HCT116 (cell line): ENCODE measurements around the gene STK32C.

ENCODE experiments used
- CEBPB ChIP-seq: IDR thresholded peaks from 2 replicates; pipeline ENCODE4 v1.6.1; 2012; ENCODE audit warnings: low read depth
- EGR1 ChIP-seq: IDR thresholded peaks from 2 replicates; pipeline ENCODE4 v1.6.1; 2012; ENCODE audit warnings: low read depth
- EZH2 ChIP-seq: fragments of 200-600 bp; sonication (generic); IDR thresholded peaks from 2 replicates; pipeline ENCODE4 v1.6.1; 2017; ENCODE audit warnings: antibody characterized with exemption, mixed run types
- EZH2phosphoT487 ChIP-seq: fragments of 200-600 bp; IDR thresholded peaks from 2 replicates; pipeline ENCODE4 v1.6.1; 2018; ENCODE audit warnings: antibody characterized with exemption, borderline replicate concordance
- JUND ChIP-seq: IDR thresholded peaks from 2 replicates; pipeline ENCODE4 v1.6.1; 2012
- POLR2A ChIP-seq: IDR thresholded peaks from 2 replicates; pipeline ENCODE4 v1.7.0; 2011; ENCODE audit warnings: borderline replicate concordance; ENCODE audit not compliant: insufficient read depth, insufficient read length; ENCODE audit errors: extremely low read depth
- POLR2AphosphoS5 ChIP-seq: IDR thresholded peaks from 2 replicates; pipeline ENCODE4 v1.6.1; 2011; ENCODE audit warnings: mild to moderate bottlenecking, low read depth, low read length, moderate library complexity
- RAD21 ChIP-seq: IDR thresholded peaks from 2 replicates; pipeline ENCODE4 v1.6.1; 2012; ENCODE audit warnings: low read depth, mild to moderate bottlenecking
- SP1 ChIP-seq: IDR thresholded peaks from 2 replicates; pipeline ENCODE4 v1.6.1; 2012; ENCODE audit warnings: low read depth
- SRF ChIP-seq: IDR thresholded peaks from 2 replicates; pipeline ENCODE4 v1.6.1; 2012; ENCODE audit warnings: low read depth
- TF ChIP-seq, protein P1 (sequence below), 3 experiments: fragments of 200-600 bp in 1 of 3; sonication (generic) in 1 of 3; IDR thresholded peaks in 2 of 3; conservative IDR thresholded peaks in 1 of 3; 2 replicates each; pipeline ENCODE4 v1.5.1; 2012 to 2017; ENCODE audit warnings: low read depth in 2 of 3, low read length in 2 of 3, antibody characterized with exemption in 1 of 3, borderline replicate concordance in 1 of 3, control low read depth in 1 of 3, mild to moderate bottlenecking in 1 of 3, mixed read lengths in 1 of 3, mixed run types in 1 of 3, moderate library complexity in 1 of 3; ENCODE audit not compliant: insufficient read depth in 1 of 3
- TF ChIP-seq, protein P2 (sequence below): IDR thresholded peaks from 2 replicates; pipeline ENCODE4 v1.6.1; 2012; ENCODE audit warnings: low read depth
- TF ChIP-seq, protein P3 (sequence below): IDR thresholded peaks from 2 replicates; pipeline ENCODE4 v1.6.1; 2012
- TF ChIP-seq, protein P4 (sequence below): IDR thresholded peaks from 2 replicates; pipeline ENCODE4 v1.6.1; 2011; ENCODE audit warnings: mild to moderate bottlenecking, low read length, moderate library complexity; ENCODE audit not compliant: insufficient replicate concordance; ENCODE audit errors: extremely low read depth

DNA sequence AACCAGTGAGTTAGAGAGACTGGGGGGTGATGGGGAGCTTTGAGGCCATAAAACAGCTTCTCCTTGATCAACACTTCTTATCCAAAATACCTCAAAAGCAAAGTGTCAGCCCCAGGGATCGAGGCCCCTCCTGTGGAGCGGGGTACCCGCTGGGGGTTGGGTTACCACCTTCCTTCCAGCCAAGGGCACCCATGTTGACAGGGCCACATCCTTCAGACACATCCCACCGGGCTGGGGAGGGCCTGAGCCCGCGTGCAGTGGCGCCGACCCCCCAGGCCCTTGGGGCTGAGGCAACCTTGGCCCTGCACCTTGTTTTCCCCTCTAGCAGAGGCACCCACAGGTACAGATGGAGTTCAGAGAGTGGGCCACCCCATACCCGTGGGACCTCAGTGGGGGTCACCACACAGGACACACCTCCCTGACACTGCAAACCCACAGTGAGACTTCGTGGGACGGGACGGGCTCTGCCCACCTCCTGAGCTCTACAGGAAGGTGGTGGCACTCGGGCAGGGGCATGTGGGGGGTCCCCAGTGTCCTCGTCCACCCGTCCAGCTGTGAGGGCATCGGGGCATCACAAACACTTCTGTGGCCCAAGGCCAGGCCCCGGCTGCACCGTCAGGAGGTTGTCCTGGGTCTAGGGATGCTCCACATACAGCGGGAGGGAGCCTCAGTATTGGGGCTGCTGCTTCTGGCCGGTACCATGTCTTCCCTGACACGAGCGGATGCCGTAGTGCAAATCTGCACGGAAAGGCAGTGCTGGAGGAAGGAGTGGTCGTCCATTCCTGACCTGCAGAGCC, 110.3 kb downstream of the STK32C start:
- TF ChIP-seq RAD21 = no peak
- TF ChIP-seq POLR2A = no peak
- TF ChIP-seq, protein P1, sequence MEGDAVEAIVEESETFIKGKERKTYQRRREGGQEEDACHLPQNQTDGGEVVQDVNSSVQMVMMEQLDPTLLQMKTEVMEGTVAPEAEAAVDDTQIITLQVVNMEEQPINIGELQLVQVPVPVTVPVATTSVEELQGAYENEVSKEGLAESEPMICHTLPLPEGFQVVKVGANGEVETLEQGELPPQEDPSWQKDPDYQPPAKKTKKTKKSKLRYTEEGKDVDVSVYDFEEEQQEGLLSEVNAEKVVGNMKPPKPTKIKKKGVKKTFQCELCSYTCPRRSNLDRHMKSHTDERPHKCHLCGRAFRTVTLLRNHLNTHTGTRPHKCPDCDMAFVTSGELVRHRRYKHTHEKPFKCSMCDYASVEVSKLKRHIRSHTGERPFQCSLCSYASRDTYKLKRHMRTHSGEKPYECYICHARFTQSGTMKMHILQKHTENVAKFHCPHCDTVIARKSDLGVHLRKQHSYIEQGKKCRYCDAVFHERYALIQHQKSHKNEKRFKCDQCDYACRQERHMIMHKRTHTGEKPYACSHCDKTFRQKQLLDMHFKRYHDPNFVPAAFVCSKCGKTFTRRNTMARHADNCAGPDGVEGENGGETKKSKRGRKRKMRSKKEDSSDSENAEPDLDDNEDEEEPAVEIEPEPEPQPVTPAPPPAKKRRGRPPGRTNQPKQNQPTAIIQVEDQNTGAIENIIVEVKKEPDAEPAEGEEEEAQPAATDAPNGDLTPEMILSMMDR (IDR thresholded peaks at IDR 0.05 in 2 of 3, conservative IDR thresholded peaks at IDR 0.05 in 1 of 3; ENCODE audit: borderline replicate concordance in 1 of 3, insufficient read depth in 1 of 3, low read depth in 2 of 3, low read length in 2 of 3) = no peak
- TF ChIP-seq SRF = no peak
- TF ChIP-seq, protein P2, sequence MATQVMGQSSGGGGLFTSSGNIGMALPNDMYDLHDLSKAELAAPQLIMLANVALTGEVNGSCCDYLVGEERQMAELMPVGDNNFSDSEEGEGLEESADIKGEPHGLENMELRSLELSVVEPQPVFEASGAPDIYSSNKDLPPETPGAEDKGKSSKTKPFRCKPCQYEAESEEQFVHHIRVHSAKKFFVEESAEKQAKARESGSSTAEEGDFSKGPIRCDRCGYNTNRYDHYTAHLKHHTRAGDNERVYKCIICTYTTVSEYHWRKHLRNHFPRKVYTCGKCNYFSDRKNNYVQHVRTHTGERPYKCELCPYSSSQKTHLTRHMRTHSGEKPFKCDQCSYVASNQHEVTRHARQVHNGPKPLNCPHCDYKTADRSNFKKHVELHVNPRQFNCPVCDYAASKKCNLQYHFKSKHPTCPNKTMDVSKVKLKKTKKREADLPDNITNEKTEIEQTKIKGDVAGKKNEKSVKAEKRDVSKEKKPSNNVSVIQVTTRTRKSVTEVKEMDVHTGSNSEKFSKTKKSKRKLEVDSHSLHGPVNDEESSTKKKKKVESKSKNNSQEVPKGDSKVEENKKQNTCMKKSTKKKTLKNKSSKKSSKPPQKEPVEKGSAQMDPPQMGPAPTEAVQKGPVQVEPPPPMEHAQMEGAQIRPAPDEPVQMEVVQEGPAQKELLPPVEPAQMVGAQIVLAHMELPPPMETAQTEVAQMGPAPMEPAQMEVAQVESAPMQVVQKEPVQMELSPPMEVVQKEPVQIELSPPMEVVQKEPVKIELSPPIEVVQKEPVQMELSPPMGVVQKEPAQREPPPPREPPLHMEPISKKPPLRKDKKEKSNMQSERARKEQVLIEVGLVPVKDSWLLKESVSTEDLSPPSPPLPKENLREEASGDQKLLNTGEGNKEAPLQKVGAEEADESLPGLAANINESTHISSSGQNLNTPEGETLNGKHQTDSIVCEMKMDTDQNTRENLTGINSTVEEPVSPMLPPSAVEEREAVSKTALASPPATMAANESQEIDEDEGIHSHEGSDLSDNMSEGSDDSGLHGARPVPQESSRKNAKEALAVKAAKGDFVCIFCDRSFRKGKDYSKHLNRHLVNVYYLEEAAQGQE = no peak
- no peak for TF ChIP-seq EZH2
- TF ChIP-seq, protein P3, sequence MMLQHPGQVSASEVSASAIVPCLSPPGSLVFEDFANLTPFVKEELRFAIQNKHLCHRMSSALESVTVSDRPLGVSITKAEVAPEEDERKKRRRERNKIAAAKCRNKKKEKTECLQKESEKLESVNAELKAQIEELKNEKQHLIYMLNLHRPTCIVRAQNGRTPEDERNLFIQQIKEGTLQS = no peak
- TF ChIP-seq POLR2AphosphoS5 = no peak
- no peak for TF ChIP-seq JUND
- TF ChIP-seq, protein P4, sequence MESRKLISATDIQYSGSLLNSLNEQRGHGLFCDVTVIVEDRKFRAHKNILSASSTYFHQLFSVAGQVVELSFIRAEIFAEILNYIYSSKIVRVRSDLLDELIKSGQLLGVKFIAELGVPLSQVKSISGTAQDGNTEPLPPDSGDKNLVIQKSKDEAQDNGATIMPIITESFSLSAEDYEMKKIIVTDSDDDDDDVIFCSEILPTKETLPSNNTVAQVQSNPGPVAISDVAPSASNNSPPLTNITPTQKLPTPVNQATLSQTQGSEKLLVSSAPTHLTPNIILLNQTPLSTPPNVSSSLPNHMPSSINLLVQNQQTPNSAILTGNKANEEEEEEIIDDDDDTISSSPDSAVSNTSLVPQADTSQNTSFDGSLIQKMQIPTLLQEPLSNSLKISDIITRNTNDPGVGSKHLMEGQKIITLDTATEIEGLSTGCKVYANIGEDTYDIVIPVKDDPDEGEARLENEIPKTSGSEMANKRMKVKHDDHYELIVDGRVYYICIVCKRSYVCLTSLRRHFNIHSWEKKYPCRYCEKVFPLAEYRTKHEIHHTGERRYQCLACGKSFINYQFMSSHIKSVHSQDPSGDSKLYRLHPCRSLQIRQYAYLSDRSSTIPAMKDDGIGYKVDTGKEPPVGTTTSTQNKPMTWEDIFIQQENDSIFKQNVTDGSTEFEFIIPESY = no peak
- TF ChIP-seq SP1 = no peak
- TF ChIP-seq EGR1 = no peak
- no peak for TF ChIP-seq CEBPB
- TF ChIP-seq EZH2phosphoT487 = no peak
